SJSA1 (cell line): ENCODE results near the gene HLA-B. TPM values are rescaled to one million over a fixed set of nuclear protein-coding genes. Genes with fewer than 3 reads are reported as not detected.

ENCODE experiments used
- total RNA-seq: library from RNA; depleted of rRNA; stranded (reverse); fragments of >200 nt; shearing (Covaris generic); gene quantifications from 2 replicates; pipeline ENCODE4 v1.2.3, GENCODE V29; 2014; rRNA removed

Gene HLA-B
- total RNA-seq, 1 experiment from 2014 or later: 3,537 TPM

Other genes starting within 250 kb of the HLA-B start
- gene C6orf15, start 244.6 kb downstream of the HLA-B start, total RNA-seq: not detected in 2 replicates
- 0.39 and 0.53 TPM in 2 replicates for gene PSORS1C1, start 242.4 kb downstream of the HLA-B start, total RNA-seq
- gene CDSN, start 236.7 kb downstream of the HLA-B start, total RNA-seq: not detected in 2 replicates
- not detected in 2 replicates for gene PSORS1C2, start 218.1 kb downstream of the HLA-B start, total RNA-seq
- 35.1 and 39.2 TPM in 2 replicates for gene CCHCR1, start 199.4 kb downstream of the HLA-B start, total RNA-seq
- 61.4 and 68.1 TPM in 2 replicates for gene TCF19, start 198.6 kb downstream of the HLA-B start, total RNA-seq
- not detected in 2 replicates for gene POU5F1, start 186.5 kb downstream of the HLA-B start, total RNA-seq
- 768 and 818 TPM in 2 replicates for gene HLA-C, start 85.1 kb downstream of the HLA-B start, total RNA-seq
- 36.1 and 41.7 TPM in 2 replicates for gene MICA, start 46.4 kb upstream of the HLA-B start, total RNA-seq
- 32.7 and 60.0 TPM in 2 replicates for gene MICB, start 141.0 kb upstream of the HLA-B start, total RNA-seq
- gene MCCD1, start 171.8 kb upstream of the HLA-B start, total RNA-seq: not detected in 2 replicates
- gene DDX39B, start 184.8 kb upstream of the HLA-B start, total RNA-seq: 399 and 467 TPM in 2 replicates
- gene ATP6V1G2, start 189.4 kb upstream of the HLA-B start, total RNA-seq: 0.13 TPM in 1 of 2 replicates, not detected in the other
- 21.0 and 22.3 TPM in 2 replicates for gene NFKBIL1, start 190.4 kb upstream of the HLA-B start, total RNA-seq
- not detected in 2 replicates for gene LTA, start 215.1 kb upstream of the HLA-B start, total RNA-seq
- gene TNF, start 218.4 kb upstream of the HLA-B start, total RNA-seq: not detected in 2 replicates
- not detected in 2 replicates for gene LTB, start 225.2 kb upstream of the HLA-B start, total RNA-seq
- not detected in 2 replicates for gene LST1, start 229.1 kb upstream of the HLA-B start, total RNA-seq
- not detected in 2 replicates for gene NCR3, start 235.8 kb upstream of the HLA-B start, total RNA-seq